WTC11 (cell line): ENCODE measurements around the gene SLC5A5. TPM values are rescaled to one million over a fixed set of nuclear protein-coding genes. Genes with fewer than 3 reads are reported as not detected.

ENCODE experiments used
- ATAC-seq: fragments of 200-7000 bp; cut with Tn5 transposase; 2 replicates; pipeline ENCODE4 v1.10.0; 2021; ENCODE audit warnings: mild to moderate bottlenecking, moderate library complexity
- CTCF ChIA-PET: fragments of 300-600 bp; sonication (Branson Sonifier 250); formaldehyde crosslinking; loops from one replicate; lab custom pipeline; 2021; ENCODE audit warnings: antibody characterized with exemption; lab: Charles Lee
- POLR2A ChIA-PET: fragments of 350-600 bp; sonication (Branson Sonifier 250); formaldehyde crosslinking; loops from one replicate; lab custom pipeline; 2021; ENCODE audit warnings: antibody characterized with exemption; lab: Charles Lee
- DNase-seq: peaks from one replicate; pipeline ENCODE4 v3.0.0; 2021; ENCODE audit warnings: low spot score
- H3K27ac Mint-ChIP-seq: 2 replicates; pipeline ENCODE4 v1.8.0; 2021; ENCODE audit warnings: mixed read lengths
- H3K27me3 Mint-ChIP-seq: 2 replicates; pipeline ENCODE4 v1.8.0; 2021; ENCODE audit warnings: low read depth, mild to moderate bottlenecking, moderate library complexity, mixed read lengths
- H3K36me3 Mint-ChIP-seq: 2 replicates; pipeline ENCODE4 v1.8.0; 2021; ENCODE audit warnings: mixed read lengths
- H3K4me1 Mint-ChIP-seq: 2 replicates; pipeline ENCODE4 v1.8.0; 2022; ENCODE audit warnings: mixed read lengths
- H3K4me3 Mint-ChIP-seq: 2 replicates; pipeline ENCODE4 v1.8.0; 2021; ENCODE audit warnings: mild to moderate bottlenecking, moderate library complexity, mixed read lengths
- H3K9me3 Mint-ChIP-seq: 2 replicates; pipeline ENCODE4 v1.8.0; 2021; ENCODE audit warnings: mixed read lengths
- CBFB ChIP-seq: sonication (generic); formaldehyde crosslinking; IDR thresholded peaks from 2 replicates; pipeline ENCODE4 v1.8.1; 2022; ENCODE audit warnings: mild to moderate bottlenecking, low read depth, missing genetic modification reagents
- E2F1 ChIP-seq: sonication (generic); formaldehyde crosslinking; IDR thresholded peaks from 2 replicates; pipeline ENCODE4 v1.8.0; 2022; ENCODE audit warnings: mild to moderate bottlenecking, missing genetic modification reagents
- GABPB1 ChIP-seq: sonication (generic); formaldehyde crosslinking; IDR thresholded peaks from 2 replicates; pipeline ENCODE4 v1.8.1; 2023; ENCODE audit warnings: mild to moderate bottlenecking, missing genetic modification reagents
- HMGXB4 ChIP-seq: sonication (generic); formaldehyde crosslinking; IDR thresholded peaks from 2 replicates; pipeline ENCODE4 v1.8.1; 2023; ENCODE audit warnings: mild to moderate bottlenecking, moderate library complexity, missing genetic modification reagents
- IRF1 ChIP-seq: sonication (generic); formaldehyde crosslinking; IDR thresholded peaks from 2 replicates; pipeline ENCODE4 v1.8.0; 2023; ENCODE audit warnings: missing genetic modification reagents
- JUN ChIP-seq: sonication (generic); formaldehyde crosslinking; IDR thresholded peaks from 2 replicates; pipeline ENCODE4 v1.8.0; 2023; ENCODE audit warnings: mild to moderate bottlenecking, missing genetic modification reagents
- KAT7 ChIP-seq: sonication (generic); formaldehyde crosslinking; IDR thresholded peaks from 2 replicates; pipeline ENCODE4 v1.8.1; 2023; ENCODE audit warnings: missing genetic modification reagents, mild to moderate bottlenecking, borderline replicate concordance
- NFE2L1 ChIP-seq: sonication (generic); formaldehyde crosslinking; IDR thresholded peaks from 2 replicates; pipeline ENCODE4 v1.8.1; 2023; ENCODE audit warnings: missing genetic modification reagents
- TCF7 ChIP-seq: sonication (generic); formaldehyde crosslinking; IDR thresholded peaks from 2 replicates; pipeline ENCODE4 v1.8.0; 2022; ENCODE audit warnings: mild to moderate bottlenecking, low read depth, missing genetic modification reagents, moderate library complexity
- TEAD1 ChIP-seq: sonication (generic); formaldehyde crosslinking; IDR thresholded peaks from 2 replicates; pipeline ENCODE4 v1.8.0; 2022; ENCODE audit warnings: mild to moderate bottlenecking, missing genetic modification reagents
- TP53 ChIP-seq: sonication (generic); formaldehyde crosslinking; IDR thresholded peaks from 2 replicates; pipeline ENCODE4 v1.8.1; 2023; ENCODE audit warnings: mild to moderate bottlenecking, missing genetic modification reagents
- ZMAT4 ChIP-seq: fragments of 250-450 bp; sonication (Bioruptor Pico); IDR thresholded peaks from 2 replicates; pipeline ENCODE4 v1.9.0; 2021; ENCODE audit warnings: mild to moderate bottlenecking
- ZNF219 ChIP-seq: sonication (generic); formaldehyde crosslinking; IDR thresholded peaks from 2 replicates; pipeline ENCODE4 v1.8.0; 2023; ENCODE audit warnings: missing genetic modification reagents, mild to moderate bottlenecking, borderline replicate concordance
- ZNF232 ChIP-seq: sonication (generic); formaldehyde crosslinking; IDR thresholded peaks from 2 replicates; pipeline ENCODE4 v1.8.0; 2022; ENCODE audit warnings: mild to moderate bottlenecking, missing genetic modification reagents
- ZNF263 ChIP-seq: sonication (generic); formaldehyde crosslinking; IDR thresholded peaks from 2 replicates; pipeline ENCODE4 v1.8.1; 2022; ENCODE audit warnings: low read depth, mild to moderate bottlenecking, moderate library complexity, missing genetic modification reagents
- ZNF416 ChIP-seq: fragments of 250-450 bp; sonication (Bioruptor Pico); IDR thresholded peaks from 2 replicates; pipeline ENCODE4 v1.9.0; 2021; ENCODE audit warnings: mild to moderate bottlenecking, inconsistent platforms
- total RNA-seq: library from RNA; stranded (reverse); gene quantifications from 3 replicates; pipeline ENCODE4 v1.2.3, GENCODE V29; 2021
- TF ChIP-seq, protein P1 (sequence below): sonication (generic); formaldehyde crosslinking; IDR thresholded peaks from 2 replicates; pipeline ENCODE4 v1.8.1; 2022; ENCODE audit warnings: low read depth, missing genetic modification reagents, borderline replicate concordance
- TF ChIP-seq, protein P2 (sequence below): fragments of 250-450 bp; sonication (Bioruptor Pico); IDR thresholded peaks from 2 replicates; pipeline ENCODE4 v1.9.0; 2021; ENCODE audit warnings: moderate library complexity, mild to moderate bottlenecking, inconsistent platforms, borderline replicate concordance
- TF ChIP-seq, protein P3 (sequence below): fragments of 250-450 bp; sonication (Bioruptor Pico); IDR thresholded peaks from 2 replicates; pipeline ENCODE4 v1.8.0; 2021; ENCODE audit warnings: mild to moderate bottlenecking

The SLC5A5 gene
- total RNA-seq, 1 experiment from 2014 or later = 2.5 TPM

- DNase-seq (no peak), ATAC-seq (no peak)
- H3K27me3 Mint-ChIP-seq = no peaks in the 10 kb centered on the region
- no peak overlapping the region for H3K4me3 Mint-ChIP-seq
- no peaks in the 10 kb centered on the region for H3K4me1 Mint-ChIP-seq
- no peak overlapping the region for H3K27ac Mint-ChIP-seq
- H3K9me3 Mint-ChIP-seq = no peaks in the 10 kb centered on the region
- ChIA-PET CTCF (no interaction called here), POLR2A (no interaction called here)
- H3K36me3 Mint-ChIP-seq = no peaks in the 10 kb centered on the region
- no peak for TF ChIP-seq KAT7 (CRISPR knock-in tag)
- TF ChIP-seq IRF1 (CRISPR knock-in tag) = no peak
- TF ChIP-seq, protein P1, sequence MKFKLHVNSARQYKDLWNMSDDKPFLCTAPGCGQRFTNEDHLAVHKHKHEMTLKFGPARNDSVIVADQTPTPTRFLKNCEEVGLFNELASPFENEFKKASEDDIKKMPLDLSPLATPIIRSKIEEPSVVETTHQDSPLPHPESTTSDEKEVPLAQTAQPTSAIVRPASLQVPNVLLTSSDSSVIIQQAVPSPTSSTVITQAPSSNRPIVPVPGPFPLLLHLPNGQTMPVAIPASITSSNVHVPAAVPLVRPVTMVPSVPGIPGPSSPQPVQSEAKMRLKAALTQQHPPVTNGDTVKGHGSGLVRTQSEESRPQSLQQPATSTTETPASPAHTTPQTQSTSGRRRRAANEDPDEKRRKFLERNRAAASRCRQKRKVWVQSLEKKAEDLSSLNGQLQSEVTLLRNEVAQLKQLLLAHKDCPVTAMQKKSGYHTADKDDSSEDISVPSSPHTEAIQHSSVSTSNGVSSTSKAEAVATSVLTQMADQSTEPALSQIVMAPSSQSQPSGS (CRISPR knock-in tag) = no peak
- TF ChIP-seq E2F1 (CRISPR knock-in tag) = no peak
- TF ChIP-seq ZMAT4 = no peak
- TF ChIP-seq TP53 (CRISPR knock-in tag) = no peak
- TF ChIP-seq GABPB1 (CRISPR knock-in tag) = no peak
- TF ChIP-seq HMGXB4 (CRISPR knock-in tag) = no peak
- no peak for TF ChIP-seq ZNF219
- TF ChIP-seq, protein P2, sequence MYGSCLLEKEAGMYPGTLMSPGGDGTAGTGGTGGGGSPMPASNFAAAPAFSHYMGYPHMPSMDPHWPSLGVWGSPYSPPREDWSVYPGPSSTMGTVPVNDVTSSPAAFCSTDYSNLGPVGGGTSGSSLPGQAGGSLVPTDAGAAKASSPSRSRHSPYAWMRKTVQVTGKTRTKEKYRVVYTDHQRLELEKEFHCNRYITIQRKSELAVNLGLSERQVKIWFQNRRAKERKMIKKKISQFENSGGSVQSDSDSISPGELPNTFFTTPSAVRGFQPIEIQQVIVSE = no peak
- TF ChIP-seq TEAD1 (CRISPR knock-in tag) = no peak
- TF ChIP-seq ZNF232 (CRISPR knock-in tag) = no peak
- TF ChIP-seq ZNF416 (CRISPR knock-in tag) = no peak
- no peak for TF ChIP-seq JUN (CRISPR knock-in tag)
- TF ChIP-seq CBFB (CRISPR knock-in tag) = no peak
- no peak for TF ChIP-seq NFE2L1 (CRISPR knock-in tag)
- TF ChIP-seq TCF7 (CRISPR knock-in tag) = no peak
- TF ChIP-seq, protein P3, sequence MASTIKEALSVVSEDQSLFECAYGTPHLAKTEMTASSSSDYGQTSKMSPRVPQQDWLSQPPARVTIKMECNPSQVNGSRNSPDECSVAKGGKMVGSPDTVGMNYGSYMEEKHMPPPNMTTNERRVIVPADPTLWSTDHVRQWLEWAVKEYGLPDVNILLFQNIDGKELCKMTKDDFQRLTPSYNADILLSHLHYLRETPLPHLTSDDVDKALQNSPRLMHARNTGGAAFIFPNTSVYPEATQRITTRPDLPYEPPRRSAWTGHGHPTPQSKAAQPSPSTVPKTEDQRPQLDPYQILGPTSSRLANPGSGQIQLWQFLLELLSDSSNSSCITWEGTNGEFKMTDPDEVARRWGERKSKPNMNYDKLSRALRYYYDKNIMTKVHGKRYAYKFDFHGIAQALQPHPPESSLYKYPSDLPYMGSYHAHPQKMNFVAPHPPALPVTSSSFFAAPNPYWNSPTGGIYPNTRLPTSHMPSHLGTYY = no peak
- no peak for TF ChIP-seq ZNF263 (CRISPR knock-in tag)
Observed at GRCh38 chr19:17881701-17882100, 10.0 kb downstream of the SLC5A5 start.
